Lung (tissue), 12 donors: ENCODE data around the gene CIAO3. TPM values are rescaled to one million over a fixed set of nuclear protein-coding genes. Genes with fewer than 3 reads are reported as not detected.
A peak's percentile ranks its signal among the peaks of the same experiment; 100 is the strongest.

Experiments
- ATAC-seq: fragments of 200-7000 bp; cut with Tn5 transposase; one replicate; pipeline ENCODE4 v1.9.1; 2020; ENCODE audit warnings: moderate number of reproducible peaks; ENCODE audit not compliant: insufficient read depth, low FRiP score
- DNase-seq, 3 donors: peaks; one replicate each; pipeline ENCODE4 v3.0.0-alpha.2; 2013 to 2017
- H3K27ac ChIP-seq, 2 donors: one replicate each; pipeline ENCODE4 v1.5.1; 2013; ENCODE audit warnings: mild to moderate bottlenecking in 2 of 2, moderate library complexity in 2 of 2, control low read depth in 1 of 2, inconsistent platforms in 1 of 2, low read depth in 1 of 2, low read length in 1 of 2
- H3K27me3 ChIP-seq, 3 donors: one replicate each; pipeline ENCODE4 v1.5.1; 2013; ENCODE audit warnings: low read length in 2 of 3; ENCODE audit not compliant: control insufficient read depth in 3 of 3, insufficient read depth in 3 of 3
- H3K36me3 ChIP-seq, 4 donors: one replicate each; pipeline ENCODE4 v1.5.1; 2013; ENCODE audit warnings: low read length in 4 of 4, mild to moderate bottlenecking in 1 of 4, moderate library complexity in 1 of 4; ENCODE audit not compliant: control insufficient read depth in 4 of 4, insufficient read depth in 4 of 4
- H3K4me1 ChIP-seq, 5 donors: one replicate each; pipeline ENCODE4 v1.5.1; 2013; ENCODE audit warnings: low read length in 5 of 5, mild to moderate bottlenecking in 2 of 5, moderate library complexity in 1 of 5; ENCODE audit not compliant: control insufficient read depth in 5 of 5, insufficient read depth in 5 of 5
- H3K4me3 ChIP-seq: one replicate; pipeline ENCODE4 v1.5.1; 2013; ENCODE audit warnings: mild to moderate bottlenecking, control low read depth, moderate library complexity
- H3K9ac ChIP-seq, 2 donors: one replicate each; pipeline ENCODE4 v1.5.1; 2013; ENCODE audit warnings: low read length in 2 of 2, control low read depth in 1 of 2; ENCODE audit not compliant: insufficient read depth in 1 of 2
- H3K9me3 ChIP-seq, 4 donors: one replicate each; pipeline ENCODE4 v1.5.1; 2013; ENCODE audit warnings: low read length in 3 of 4, mild to moderate bottlenecking in 1 of 4, moderate library complexity in 1 of 4; ENCODE audit not compliant: control insufficient read depth in 4 of 4, insufficient read depth in 3 of 4
- WGBS, 2 donors: extraction: QIAGEN DNeasy Blood & Tissue Kit; methylation state at CpG; one replicate each; pipeline ENCODE4 v1.1.7; 2013; 5-methylcytosine and 5-hydroxymethylcytosine counted together
- polyA plus RNA-seq, 2 donors: library from polyadenylated mRNA; stranded (reverse); fragments of 200-250 nt; gene quantifications; one replicate each; pipeline ENCODE4 v1.2.1, GENCODE V29; 2013
- total RNA-seq, 2 donors: library from RNA; depleted of rRNA in 1 of 2; stranded (reverse); fragments of >200 nt in 1 of 2; gene quantifications; one replicate each; pipeline ENCODE4 v1.2.1, GENCODE V29; 2014 to 2021
- TF ChIP-seq, protein P1 (sequence below): IDR thresholded peaks from 2 replicates; pipeline ENCODE4 v1.5.1; 2012; ENCODE audit warnings: mild to moderate bottlenecking; ENCODE audit errors: control extremely low read depth, extremely low read depth
- donor health status: control.
- donor health status: control.
- donor health status: Bipolar disorder and iron deficiency.
- donor health status: healthy.
- donor health status: DM: yes; HTN: yes; CAD: no.

CIAO3 gene
- total and polyA plus RNA-seq, 4 donors, result 21.0 to 40.6 (median 30.7) TPM

GRCh38 chr16:685967-686366 is 54.8 kb downstream of the CIAO3 start:
- Histone ChIP-seq H3K27ac (no peak overlapping the region), H3K4me1 (peaks cover 15 to 43% (median 19%) of the 10 kb centered on the region in 5 donors), H3K36me3 (peaks cover 3 to 33% (median 23%) of the 10 kb centered on the region in 4 donors), H3K4me3 (no peak overlapping the region), H3K9me3 (no peaks in the 10 kb centered on the region), H3K27me3 (peaks cover 0 to under 1% (median 0%) of the 10 kb centered on the region in 3 donors), H3K9ac (no peak overlapping the region)
- TF ChIP-seq, protein P1, sequence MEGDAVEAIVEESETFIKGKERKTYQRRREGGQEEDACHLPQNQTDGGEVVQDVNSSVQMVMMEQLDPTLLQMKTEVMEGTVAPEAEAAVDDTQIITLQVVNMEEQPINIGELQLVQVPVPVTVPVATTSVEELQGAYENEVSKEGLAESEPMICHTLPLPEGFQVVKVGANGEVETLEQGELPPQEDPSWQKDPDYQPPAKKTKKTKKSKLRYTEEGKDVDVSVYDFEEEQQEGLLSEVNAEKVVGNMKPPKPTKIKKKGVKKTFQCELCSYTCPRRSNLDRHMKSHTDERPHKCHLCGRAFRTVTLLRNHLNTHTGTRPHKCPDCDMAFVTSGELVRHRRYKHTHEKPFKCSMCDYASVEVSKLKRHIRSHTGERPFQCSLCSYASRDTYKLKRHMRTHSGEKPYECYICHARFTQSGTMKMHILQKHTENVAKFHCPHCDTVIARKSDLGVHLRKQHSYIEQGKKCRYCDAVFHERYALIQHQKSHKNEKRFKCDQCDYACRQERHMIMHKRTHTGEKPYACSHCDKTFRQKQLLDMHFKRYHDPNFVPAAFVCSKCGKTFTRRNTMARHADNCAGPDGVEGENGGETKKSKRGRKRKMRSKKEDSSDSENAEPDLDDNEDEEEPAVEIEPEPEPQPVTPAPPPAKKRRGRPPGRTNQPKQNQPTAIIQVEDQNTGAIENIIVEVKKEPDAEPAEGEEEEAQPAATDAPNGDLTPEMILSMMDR, result no peak
- DNase-seq (no peak), ATAC-seq (no peak)
- 72 to 73% methylated on average over 10 of the region's 10 CpGs for WGBS, 2 donors

GRCh38 chr16:684961-685696 is 55.7 kb downstream of the CIAO3 start:
- 94 to 95% methylated on average over 61 of the region's 61 CpGs for WGBS, 2 donors
- H3K9me3 ChIP-seq, result no peaks in the 10 kb centered on the region
- no peak for DNase-seq
- H3K4me3 ChIP-seq, result no peak overlapping the region
- H3K9ac ChIP-seq, result no peak overlapping the region
- ATAC-seq, result no peak
- H3K36me3 ChIP-seq, result peaks cover 3 to 33% (median 23%) of the 10 kb centered on the region in 4 donors
- TF ChIP-seq, protein P1, result no peak
- peaks cover 15 to 41% (median 19%) of the 10 kb centered on the region in 5 donors for H3K4me1 ChIP-seq
- no peak overlapping the region for H3K27ac ChIP-seq
- H3K27me3 ChIP-seq, result no peaks in the 10 kb centered on the region

- peak; percentile 94 to 97 (median 96) for DNase-seq
- peak; percentile 74 for ATAC-seq
- Histone ChIP-seq H3K4me1 (peaks cover 11 to 35% (median 21%) of the 10 kb centered on the region in 5 donors), H3K27ac (peak within 1 kb of the TSS; percentile 69 to 84), H3K4me3 (peak within 1 kb of the TSS; percentile 72), H3K9me3 (no peaks in the 10 kb centered on the region), H3K36me3 (peaks cover 3 to 33% (median 23%) of the 10 kb centered on the region in 4 donors), H3K9ac (no peak within 1 kb of the TSS), H3K27me3 (no peaks in the 10 kb centered on the region)
- TF ChIP-seq, protein P1, result no peak
- WGBS, 2 donors, result 2 to 4% methylated on average over 70 to 91 of the region's 91 CpGs
Measured at GRCh38 chr16:684071-684794, 56.6 kb downstream of the CIAO3 start, which contains the start of gene JMJD8. Gene JMJD8 (minus strand): TSS chr16:684334. CDS start chr16:684319, 15 bp downstream.
